GM21619 (cell line): ENCODE data around the gene ELP5.

ENCODE experiments used
- ATAC-seq: cut with Tn5 transposase; IDR thresholded peaks from one replicate; pipeline ENCODE4 v1.9.1; 2021; ENCODE audit not compliant: unreplicated experiment

ELP5 gene

DNA sequence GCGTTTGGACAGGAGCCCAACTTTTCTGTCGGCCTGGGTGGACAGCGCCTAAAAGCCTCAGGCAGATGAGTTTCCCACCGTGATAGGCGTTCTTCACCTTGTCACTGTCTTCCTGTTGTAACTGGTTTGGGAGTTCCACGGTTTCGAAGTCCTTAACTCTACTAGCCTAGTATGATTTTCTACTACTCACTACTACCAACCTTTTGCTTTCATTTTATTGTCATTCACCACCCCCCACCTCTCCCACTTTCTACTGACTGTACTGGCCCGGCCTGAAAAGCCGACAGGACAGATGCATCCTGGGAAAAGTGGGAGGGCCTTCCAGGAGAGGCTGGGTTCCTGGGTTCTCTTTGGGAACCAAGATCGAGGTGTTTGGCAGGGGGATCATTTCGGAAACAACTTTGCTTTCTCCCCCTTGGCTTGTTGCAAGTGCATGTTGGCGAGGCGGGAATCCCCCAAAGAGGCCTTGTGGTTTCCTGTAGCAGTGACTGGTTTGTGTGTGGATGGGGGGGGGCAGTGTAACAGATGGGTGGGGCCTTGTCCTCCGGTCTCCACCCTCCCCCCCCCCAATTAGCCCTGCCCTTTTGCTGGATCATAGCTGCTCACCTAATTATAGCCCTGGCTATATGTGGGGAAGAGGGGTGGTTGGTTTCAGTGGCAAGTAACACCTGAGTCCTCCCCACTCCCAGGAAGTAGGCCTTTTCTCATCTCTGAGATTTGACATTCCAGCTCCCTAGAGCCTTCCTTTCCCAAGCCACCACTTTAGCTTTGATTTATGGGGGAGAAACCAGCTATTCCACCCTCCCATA, 56.8 kb downstream of the ELP5 start:
- no peak for ATAC-seq
